Transverse colon (tissue), 4 donors: ENCODE measurements around the gene PDE4D. TPM values are rescaled to one million over a fixed set of nuclear protein-coding genes. Genes with fewer than 3 reads are reported as not detected.

Source experiments
- DNase-seq: peaks from one replicate; pipeline ENCODE4 v3.0.0-alpha.2; 2019
- H3K27ac ChIP-seq, 4 donors: fragments of 200-600 bp; sonication (generic); 2 replicates each; pipeline ENCODE4 v1.5.1; 2016 to 2018; ENCODE audit warnings: inconsistent platforms in 4 of 4
- H3K27me3 ChIP-seq: fragments of 200-600 bp; sonication (generic); 2 replicates; pipeline ENCODE4 v1.5.1; 2017; ENCODE audit warnings: inconsistent platforms
- H3K36me3 ChIP-seq, 4 donors: fragments of 200-600 bp; sonication (generic); 2 replicates each; pipeline ENCODE4 v1.5.1; 2017 to 2019; ENCODE audit warnings: inconsistent platforms in 4 of 4
- H3K4me1 ChIP-seq, 4 donors: fragments of 200-600 bp; sonication (generic); 2 replicates each; pipeline ENCODE4 v1.5.1; 2017 to 2020; ENCODE audit warnings: inconsistent platforms in 4 of 4
- H3K4me3 ChIP-seq, 4 donors: fragments of 200-600 bp; sonication (generic); 1 replicate in 1 of 4; 2 replicates in 3 of 4; pipeline versions ENCODE4 v1.5.1 to v1.6.1; 2017 to 2019; ENCODE audit warnings: inconsistent platforms in 4 of 4
- H3K9me3 ChIP-seq, 2 donors: fragments of 200-600 bp; sonication (generic); 2 replicates each; pipeline ENCODE4 v1.5.1; 2017 to 2019; ENCODE audit warnings: inconsistent platforms in 2 of 2
- EP300 ChIP-seq: sonication (generic); formaldehyde crosslinking; IDR thresholded peaks from one replicate; pipeline ENCODE4 v1.6.1; 2017; ENCODE audit warnings: antibody characterized with exemption, low read depth
- POLR2A ChIP-seq: fragments of 450-650 bp; IDR thresholded peaks from one replicate; pipeline ENCODE4 v1.6.1; 2016; ENCODE audit warnings: antibody characterized with exemption, mild to moderate bottlenecking, moderate library complexity
- POLR2AphosphoS5 ChIP-seq, 3 donors: sonication (generic); formaldehyde crosslinking; IDR thresholded peaks; one replicate each; pipeline ENCODE4 v1.6.1; 2016; ENCODE audit warnings: antibody characterized with exemption in 3 of 3
- WGBS, 2 donors: methylation state at CpG; one replicate each; pipeline ENCODE4 v1.1.5; 2018; ENCODE audit warnings: low coverage in 1 of 2; 5-methylcytosine and 5-hydroxymethylcytosine counted together
- in situ Hi-C, 4 donors: fragments of 200-750 bp; cut with MboI; loops; one replicate each; pipeline versions ENCODE4 v1.15.0 to v1.15.1; 2017; ENCODE audit warnings: low sequenced_read_pairs in 3 of 4, low pct_ligation_motif_present in 1 of 4, low pct_unique_long_range_greater_than_20kb in 1 of 4
- intact Hi-C: fragments of 100-400 bp; cut with DNase I; formaldehyde crosslinking; loops from one replicate; pipeline ENCODE4 v1.15.1; 2023; ENCODE audit warnings: low total_unique reads
- total RNA-seq, 4 donors: library from RNA; depleted of rRNA; stranded (reverse); fragments of >200 nt; gene quantifications; one replicate each; pipeline ENCODE4 v1.1.0, GENCODE V29; 2016
- TF ChIP-seq, protein P1 (sequence below), 5 experiments: fragments of 200-600 bp in 3 of 5; fragments of 450-650 bp in 2 of 5; sonication (generic) in 3 of 5; IDR thresholded peaks; 1 replicate in 2 of 5; 2 replicates in 3 of 5; pipeline ENCODE4 v1.5.1; 2016 to 2017; ENCODE audit warnings: antibody characterized with exemption in 5 of 5, inconsistent platforms in 3 of 5, mild to moderate bottlenecking in 2 of 5, moderate library complexity in 1 of 5

PDE4D gene
- total RNA-seq, 4 donors from 2014 or later = 47.0 to 302 (median 73.6) TPM

GRCh38 chr5:59769832-59770231 lies 123.7 kb downstream of the PDE4D start:
- no peak for TF ChIP-seq POLR2A
- TF ChIP-seq EP300 = no peak
- TF ChIP-seq, protein P1, sequence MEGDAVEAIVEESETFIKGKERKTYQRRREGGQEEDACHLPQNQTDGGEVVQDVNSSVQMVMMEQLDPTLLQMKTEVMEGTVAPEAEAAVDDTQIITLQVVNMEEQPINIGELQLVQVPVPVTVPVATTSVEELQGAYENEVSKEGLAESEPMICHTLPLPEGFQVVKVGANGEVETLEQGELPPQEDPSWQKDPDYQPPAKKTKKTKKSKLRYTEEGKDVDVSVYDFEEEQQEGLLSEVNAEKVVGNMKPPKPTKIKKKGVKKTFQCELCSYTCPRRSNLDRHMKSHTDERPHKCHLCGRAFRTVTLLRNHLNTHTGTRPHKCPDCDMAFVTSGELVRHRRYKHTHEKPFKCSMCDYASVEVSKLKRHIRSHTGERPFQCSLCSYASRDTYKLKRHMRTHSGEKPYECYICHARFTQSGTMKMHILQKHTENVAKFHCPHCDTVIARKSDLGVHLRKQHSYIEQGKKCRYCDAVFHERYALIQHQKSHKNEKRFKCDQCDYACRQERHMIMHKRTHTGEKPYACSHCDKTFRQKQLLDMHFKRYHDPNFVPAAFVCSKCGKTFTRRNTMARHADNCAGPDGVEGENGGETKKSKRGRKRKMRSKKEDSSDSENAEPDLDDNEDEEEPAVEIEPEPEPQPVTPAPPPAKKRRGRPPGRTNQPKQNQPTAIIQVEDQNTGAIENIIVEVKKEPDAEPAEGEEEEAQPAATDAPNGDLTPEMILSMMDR (IDR thresholded peaks at IDR 0.05) = no peak
- no peak for TF ChIP-seq POLR2AphosphoS5 (IDR thresholded peaks at IDR 0.05)
- Histone ChIP-seq H3K4me1 (peaks cover 0 to 15% (median under 1%) of the 10 kb centered on the region in 4 donors), H3K36me3 (no peaks in the 10 kb centered on the region), H3K27ac (peak overlapping the region in 3 of 4 donors; percentile 82 to 88 (median 86)), H3K27me3 (no peaks in the 10 kb centered on the region), H3K9me3 (no peaks in the 10 kb centered on the region), H3K4me3 (no peak overlapping the region)
- in situ Hi-C loops = no loop called here
- DNase-seq = no peak
- intact Hi-C loops = no loop called here

GRCh38 chr5:59769041-59769360 lies 124.5 kb downstream of the PDE4D start:
- TF ChIP-seq POLR2A = no peak
- Histone ChIP-seq H3K27ac (peak overlapping the region; percentile 79 to 88 (median 84)), H3K9me3 (no peaks in the 10 kb centered on the region), H3K4me1 (peaks cover 0 to 15% (median 2%) of the 10 kb centered on the region in 4 donors), H3K27me3 (no peaks in the 10 kb centered on the region), H3K4me3 (peak overlapping the region; percentile 45 to 59 (median 54)), H3K36me3 (no peaks in the 10 kb centered on the region)
- intact Hi-C loops = no loop called here
- DNase-seq = no peak
- in situ Hi-C loops = no loop called here
- 28 to 38% methylated on average over 1 of the region's 1 CpG for WGBS, 2 donors

GRCh38 chr5:59768152-59769040 lies 125.1 kb downstream of the PDE4D start:
- no peaks in the 10 kb centered on the region for H3K27me3 ChIP-seq
- intact Hi-C loops (no loop called here), in situ Hi-C loops (no loop called here)
- TF ChIP-seq EP300 = no peak
- TF ChIP-seq POLR2A = peak; percentile 26
- TF ChIP-seq, protein P1 (IDR thresholded peaks at IDR 0.05) = no peak
- TF ChIP-seq POLR2AphosphoS5 (IDR thresholded peaks at IDR 0.05) = peak; percentile 43 to 51 (median 47)
- no peaks in the 10 kb centered on the region for H3K9me3 ChIP-seq
- H3K27ac ChIP-seq = peak overlapping the region; percentile 79 to 88 (median 84)
- DNase-seq = peak; percentile 72
- H3K4me1 ChIP-seq = peaks cover 0 to 17% (median 4%) of the 10 kb centered on the region in 4 donors
- WGBS, 2 donors = 3 to 6% methylated on average over 12 to 35 of the region's 40 CpGs
- no peaks in the 10 kb centered on the region for H3K36me3 ChIP-seq
- H3K4me3 ChIP-seq = peak overlapping the region; percentile 45 to 59 (median 54)

DNA sequence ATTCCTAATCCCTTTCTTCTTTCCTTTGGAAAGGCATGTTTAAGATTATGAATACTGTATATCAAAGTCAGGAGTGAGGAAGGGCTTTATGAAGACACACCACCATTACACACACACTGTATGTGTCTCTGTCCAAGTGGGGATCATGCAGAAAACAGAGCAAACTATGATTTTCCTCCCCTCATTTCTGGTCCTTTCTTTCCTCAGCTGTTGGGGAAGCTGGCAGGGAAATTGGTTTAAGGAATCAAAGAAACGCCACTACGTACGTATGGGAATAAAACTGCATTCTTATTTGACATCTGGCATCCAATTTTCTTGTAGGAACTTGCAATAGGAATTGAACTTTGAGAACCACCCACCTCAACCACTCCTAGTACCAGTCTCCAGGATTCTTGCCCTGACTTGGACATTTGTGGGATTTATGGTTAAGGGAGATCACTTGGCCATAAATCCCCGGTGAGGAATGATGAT lies 125.8 kb downstream of the PDE4D start:
- peaks cover 0 to 18% (median 4%) of the 10 kb centered on the region in 4 donors for H3K4me1 ChIP-seq
- intact Hi-C loops (no loop called here), in situ Hi-C loops (no loop called here)
- no peaks in the 10 kb centered on the region for H3K27me3 ChIP-seq
- 18 to 23% methylated on average over 3 to 4 of the region's 4 CpGs for WGBS, 2 donors
- no peaks in the 10 kb centered on the region for H3K9me3 ChIP-seq
- TF ChIP-seq EP300 = no peak
- TF ChIP-seq POLR2AphosphoS5 (IDR thresholded peaks at IDR 0.05) = no peak
- TF ChIP-seq, protein P1 (IDR thresholded peaks at IDR 0.05) = no peak
- TF ChIP-seq POLR2A = no peak
- peak overlapping the region; percentile 79 to 88 (median 84) for H3K27ac ChIP-seq
- DNase-seq = no peak
- H3K36me3 ChIP-seq = no peaks in the 10 kb centered on the region
- peak overlapping the region; percentile 45 to 59 (median 54) for H3K4me3 ChIP-seq
